ENCODE results near the gene MAST4.

- TF ChIP-seq CTCF (conservative IDR thresholded peaks at IDR 0.05 in 1 of 2, IDR thresholded peaks at IDR 0.05 in 1 of 2; ENCODE audit: low read depth in 1 of 2, low read length in 2 of 2) (no peak), EZH2 (IDR thresholded peaks at IDR 0.05; ENCODE audit: low read length, missing control alignments) (no peak)
Observed at GRCh38 chr5:66952153-66952552, 356.0 kb downstream of the MAST4 start.

Data from fibroblast of lung (primary cell).